Psoas muscle (tissue), 8 donors: ENCODE measurements around the gene KBTBD7. TPM values are rescaled to one million over a fixed set of nuclear protein-coding genes. Genes with fewer than 3 reads are reported as not detected.

Experiments
- ATAC-seq, 4 donors: fragments of 200-7000 bp; cut with Tn5 transposase; one replicate each; pipeline ENCODE4 v1.9.1; 2020; ENCODE audit warnings: moderate library complexity in 3 of 4, mild to moderate bottlenecking in 2 of 4
- DNase-seq, 2 donors: peaks; one replicate each; pipeline ENCODE4 v3.0.0-alpha.2; 2020
- H3K27ac ChIP-seq: fragments of 200-600 bp; one replicate; pipeline ENCODE4 v1.8.0; 2022
- H3K27me3 ChIP-seq, 3 donors: fragments of 200-600 bp in 1 of 3; one replicate each; pipeline versions ENCODE4 v1.6.1 to v1.8.0; 2013 to 2022; ENCODE audit warnings: low read length in 2 of 3, mild to moderate bottlenecking in 2 of 3, moderate library complexity in 1 of 3; ENCODE audit not compliant: insufficient read depth in 3 of 3
- H3K36me3 ChIP-seq, 2 donors: fragments of 200-600 bp in 1 of 2; one replicate each; pipeline versions ENCODE4 v1.6.1 to v1.8.0; 2013 to 2022; ENCODE audit warnings: low read depth in 1 of 2, mild to moderate bottlenecking in 1 of 2, moderate library complexity in 1 of 2; ENCODE audit not compliant: insufficient read depth in 1 of 2
- H3K4me1 ChIP-seq: fragments of 200-600 bp; one replicate; pipeline ENCODE4 v1.8.0; 2022
- H3K4me3 ChIP-seq: fragments of 200-600 bp; one replicate; pipeline ENCODE4 v1.8.0; 2022; ENCODE audit warnings: mild to moderate bottlenecking
- H3K9me3 ChIP-seq: fragments of 200-600 bp; one replicate; pipeline ENCODE4 v1.8.0; 2022
- CTCF ChIP-seq: fragments of 200-600 bp; IDR thresholded peaks from one replicate; pipeline ENCODE4 v1.8.0; 2022; ENCODE audit warnings: antibody characterized with exemption
- WGBS, 3 donors: extraction: QIAGEN DNeasy Blood & Tissue Kit; methylation state at CpG; one replicate each; pipeline versions ENCODE4 v1.1.6 to v1.1.7; 2013; 5-methylcytosine and 5-hydroxymethylcytosine counted together
- intact Hi-C, 2 donors: fragments of 100-400 bp; cut with DNase I; formaldehyde crosslinking; loops; one replicate each; pipeline versions ENCODE4 v1.11.0 to v1.14.2; 2022
- polyA plus RNA-seq, 3 donors: library from polyadenylated mRNA; stranded (reverse); fragments of 200-250 nt; gene quantifications; one replicate each; pipeline ENCODE4 v1.2.3, GENCODE V29; 2013
- total RNA-seq, 4 donors: library from RNA; stranded (reverse); fragmentation: NEBNext Ultra II Directional in 2 of 4; extraction: Animal tissue kit (Norgen Biotek cat#: 25700) in 2 of 4; gene quantifications; one replicate each; pipeline versions ENCODE4 v1.2.1 to v1.2.4, GENCODE V29; 2021 to 2023
- donor health status: healthy with polysubstance abuse.
- donor health status: DM: no; HTN: no; CAD: no; lungs with moderate emphysema.
- donor health status: Bipolar disorder and iron deficiency.
- donor health status: healthy.
- donor health status: DM: yes; HTN: yes; CAD: no.
- donor health status: DM: no; HTN: no; CAD: no.
- donor health status: DM: no; HTN: no; CAD: no.
- donor health status: DM: yes; HTN: yes; CAD: no.

KBTBD7 gene
- total and polyA plus RNA-seq, 7 donors: 1.1 to 5.9 (median 3.8) TPM

- 55 to 65% (median 58%) methylated on average over 6 of the region's 6 CpGs for WGBS, 3 donors
- peaks cover 9 to 49% of the 10 kb centered on the region in 2 donors for H3K36me3 ChIP-seq
- DNase-seq: no peak
- H3K27ac ChIP-seq: no peak overlapping the region
- H3K9me3 ChIP-seq: no peaks in the 10 kb centered on the region
- intact Hi-C loops: loop anchor here in 1 of 2 donors (5.0 to 10.0 kb wide), 2 partner anchors 145 to 248 kb away; no protein-coding TSS in a partner anchor
- ATAC-seq: peak; percentile 74 to 94 (median 87)
- H3K4me1 ChIP-seq: no peaks in the 10 kb centered on the region
- no peaks in the 10 kb centered on the region for H3K27me3 ChIP-seq
- H3K4me3 ChIP-seq: no peak overlapping the region
- TF ChIP-seq CTCF: peak; percentile 81
These were observed 28.0 kb upstream of the KBTBD7 start for GRCh38 chr13:41222259-41222852.

GRCh38 chr13:41220401-41220800 is 26.0 kb upstream of the KBTBD7 start:
- ATAC-seq (no peak), DNase-seq (no peak)
- WGBS, 3 donors: 66 to 77% (median 68%) methylated on average over 3 of the region's 3 CpGs
- Histone ChIP-seq H3K36me3 (peaks cover 6 to 44% of the 10 kb centered on the region in 2 donors), H3K4me3 (no peak overlapping the region), H3K27me3 (no peaks in the 10 kb centered on the region), H3K4me1 (no peaks in the 10 kb centered on the region), H3K9me3 (no peaks in the 10 kb centered on the region), H3K27ac (no peak overlapping the region)
- no peak for TF ChIP-seq CTCF
- intact Hi-C loops: loop anchor here (2.0 to 10.0 kb wide), 3 partner anchors 143 to 246 kb away; no protein-coding TSS in a partner anchor

GRCh38 chr13:41216160-41216559 is 21.8 kb upstream of the KBTBD7 start:
- no peaks in the 10 kb centered on the region for H3K9me3 ChIP-seq
- H3K27me3 ChIP-seq: no peaks in the 10 kb centered on the region
- ATAC-seq: no peak
- no peak overlapping the region for H3K27ac ChIP-seq
- no peak overlapping the region for H3K4me3 ChIP-seq
- intact Hi-C loops: no loop called here
- no peak for TF ChIP-seq CTCF
- DNase-seq: no peak
- no peaks in the 10 kb centered on the region for H3K4me1 ChIP-seq
- peaks cover 3 to 22% of the 10 kb centered on the region in 2 donors for H3K36me3 ChIP-seq

- Histone ChIP-seq H3K9me3 (peaks cover 4% of the 10 kb centered on the region), H3K4me3 (no peak overlapping the region), H3K4me1 (no peaks in the 10 kb centered on the region), H3K27ac (no peak overlapping the region), H3K27me3 (no peaks in the 10 kb centered on the region), H3K36me3 (peaks cover 3 to 14% of the 10 kb centered on the region in 2 donors)
- DNase-seq: no peak
- intact Hi-C loops: no loop called here
- no peak for TF ChIP-seq CTCF
- no peak for ATAC-seq
- WGBS, 3 donors: 67 to 96% (median 92%) methylated on average over 3 of the region's 3 CpGs
These were observed 19.6 kb upstream of the KBTBD7 start for GRCh38 chr13:41213919-41214318.

- intact Hi-C loops: no loop called here
- Histone ChIP-seq H3K9me3 (peaks cover 5% of the 10 kb centered on the region), H3K4me1 (no peaks in the 10 kb centered on the region), H3K27ac (no peak overlapping the region), H3K36me3 (peaks cover 3 to 14% of the 10 kb centered on the region in 2 donors), H3K27me3 (no peaks in the 10 kb centered on the region), H3K4me3 (no peak overlapping the region)
- no peak for DNase-seq
- no peak for ATAC-seq
- 92 to 98% (median 95%) methylated on average over 3 of the region's 3 CpGs for WGBS, 3 donors
- no peak for TF ChIP-seq CTCF
These were observed 18.9 kb upstream of the KBTBD7 start for GRCh38 chr13:41213316-41213715.
